Activated CD8-positive, alpha-beta memory T cell treated with anti-CD3 and anti-CD28 coated beads for 4 hours (primary cell): ENCODE results near the gene EZR.

ENCODE experiments used
- DNase-seq, 2 donors: peaks; one replicate each; pipeline ENCODE4 v3.0.0-alpha.2; 2020; ENCODE audit warnings: low read depth in 2 of 2

The EZR gene

GRCh38 chr6:158818581-158819212 lies 471 bp downstream of the EZR start:
- peak; percentile 22 to 41 for DNase-seq

DNA sequence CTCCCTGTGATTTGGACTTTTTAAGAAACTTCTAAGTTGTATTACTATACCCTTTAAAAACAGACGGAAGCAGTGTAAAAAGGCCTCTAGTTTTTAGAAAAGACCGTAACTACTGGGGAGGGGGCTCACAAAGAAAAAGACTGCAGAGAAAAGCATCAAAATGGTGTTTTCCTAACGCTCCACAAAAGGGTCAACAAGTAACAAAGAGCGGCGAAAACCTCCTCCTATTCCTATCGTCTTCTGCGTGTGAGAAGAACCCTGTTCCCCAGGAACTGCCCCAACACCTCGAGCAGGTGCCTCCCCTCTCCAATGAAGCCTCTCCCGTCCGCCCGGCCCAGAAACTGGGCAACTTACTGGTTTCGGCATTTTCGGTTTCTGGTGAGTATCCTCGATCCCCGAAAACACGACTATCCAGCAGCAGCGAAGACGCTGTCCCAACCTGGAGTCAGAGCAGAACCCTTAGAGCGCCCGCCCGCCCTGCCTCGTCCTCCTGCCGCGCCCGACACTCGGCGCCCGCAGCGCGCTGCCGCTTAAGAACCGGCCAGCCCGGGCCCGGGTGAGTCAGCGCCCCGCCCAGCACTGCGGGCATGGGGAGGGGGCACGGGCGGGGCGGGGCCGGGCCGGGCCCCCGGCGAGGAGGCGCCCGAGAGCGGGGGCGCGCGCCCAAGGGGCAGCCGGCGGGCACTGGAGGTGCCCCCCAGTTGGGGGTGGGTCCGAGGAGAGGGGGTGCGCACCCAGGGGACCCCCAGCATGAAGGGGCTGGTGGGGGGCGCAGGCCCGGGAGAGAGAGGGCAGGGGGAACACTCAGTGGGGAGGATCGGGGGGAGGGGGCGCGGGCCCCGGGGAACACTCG lies 1.2 kb downstream of the EZR start:
- peak; percentile 57 to 62 for DNase-seq

GRCh38 chr6:158816803-158817727 lies 2.1 kb downstream of the EZR start:
- DNase-seq = no peak

GRCh38 chr6:158816329-158816728 lies 2.8 kb downstream of the EZR start:
- no peak for DNase-seq

- no peak for DNase-seq
These were observed 3.3 kb downstream of the EZR start for GRCh38 chr6:158815907-158816306.

DNA sequence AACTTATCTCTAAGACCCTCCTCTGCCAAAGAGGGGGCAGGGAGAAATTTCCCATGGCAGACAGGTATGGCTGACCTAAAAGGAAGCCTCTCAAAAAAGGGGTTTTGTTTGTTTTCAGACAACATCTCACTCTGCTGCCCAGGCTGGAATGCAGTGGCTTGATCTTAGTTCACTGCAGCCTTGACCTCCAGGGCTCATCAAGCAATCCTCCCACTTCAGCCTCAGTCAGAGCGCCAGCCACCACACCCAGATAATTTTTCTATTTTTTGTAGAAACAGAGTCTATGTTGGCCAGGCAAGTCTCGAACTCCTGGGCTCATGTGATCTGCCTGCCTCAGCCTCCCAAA lies 3.8 kb downstream of the EZR start:
- no peak for DNase-seq

DNA sequence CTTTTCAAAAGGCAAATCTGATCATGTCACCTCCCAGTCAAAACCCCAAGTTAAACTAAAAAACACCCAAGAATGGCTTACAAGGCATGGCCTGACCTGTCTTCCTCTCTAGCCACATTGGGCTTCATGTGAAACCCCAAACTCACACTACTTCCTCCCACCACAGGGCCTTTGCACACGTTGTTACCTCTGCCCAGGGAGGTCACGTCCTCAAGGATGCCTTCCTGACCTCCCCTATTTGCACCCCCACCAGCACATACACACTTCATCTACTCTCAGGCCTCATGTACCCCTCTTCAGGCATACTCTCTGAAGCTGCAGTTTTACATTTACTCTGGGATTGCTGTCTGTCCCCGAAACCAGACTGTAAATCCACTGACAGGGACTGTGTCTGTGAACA lies 6.1 kb downstream of the EZR start:
- no peak for DNase-seq

DNA sequence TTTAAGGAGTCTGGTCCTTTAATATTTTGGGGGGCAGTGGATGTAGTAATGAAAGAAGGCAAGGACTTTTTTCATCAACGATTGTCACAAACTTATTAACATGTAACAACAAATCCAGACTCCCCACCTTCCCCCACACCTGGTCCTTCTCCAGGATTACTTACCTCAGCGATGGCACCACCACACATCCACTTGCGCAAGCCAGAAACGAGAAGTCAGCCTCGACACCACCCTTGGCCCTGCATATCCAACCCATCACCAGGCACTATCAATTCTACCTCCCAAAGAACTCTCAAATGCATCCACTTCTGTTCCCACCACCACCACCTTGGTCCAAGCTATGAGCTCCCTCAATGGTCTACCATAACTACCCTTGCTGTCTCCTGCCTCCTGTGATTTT lies 6.6 kb downstream of the EZR start:
- DNase-seq = no peak

DNA sequence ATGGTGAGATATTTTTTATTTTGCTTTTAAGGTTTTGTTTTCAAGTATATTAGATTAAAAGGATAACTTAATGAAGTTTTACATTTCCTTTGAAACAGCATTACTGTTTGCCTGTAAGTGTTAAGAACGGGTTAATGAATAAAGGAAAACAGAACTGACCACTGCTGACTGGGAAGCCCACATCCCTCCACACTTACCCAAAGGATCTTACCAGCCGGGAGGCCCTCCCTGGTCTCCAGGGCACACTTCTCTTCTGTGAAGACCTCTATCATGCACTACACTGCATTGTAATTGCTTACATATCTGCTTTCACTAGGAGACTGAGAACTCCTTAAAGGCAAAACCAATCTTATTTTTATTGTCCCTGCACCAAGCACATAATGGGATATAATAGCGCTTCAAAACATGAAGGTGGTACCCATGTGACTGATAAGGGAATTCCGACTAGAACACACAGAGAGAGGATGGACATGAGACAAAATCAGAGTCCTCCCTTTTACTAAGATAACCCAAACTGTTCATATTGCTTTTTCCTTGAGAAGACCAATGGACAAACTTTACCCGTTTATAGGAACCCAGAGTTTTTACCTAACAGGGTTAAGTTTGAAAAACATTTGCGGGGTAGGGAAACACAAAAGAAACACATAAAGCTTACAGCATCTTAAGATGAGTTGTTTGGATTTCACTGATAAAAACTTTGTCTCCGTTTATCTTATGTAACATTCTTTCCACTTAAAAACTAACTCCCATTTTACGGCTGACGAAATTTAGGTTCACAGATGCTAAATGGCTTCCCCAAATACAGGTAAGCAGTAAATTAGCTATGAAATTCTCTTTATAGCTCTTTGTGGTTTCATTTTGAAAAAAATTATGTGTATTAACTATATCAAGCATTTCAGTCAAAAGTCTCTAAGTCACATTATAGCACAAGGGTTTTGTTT lies 8.7 kb downstream of the EZR start:
- DNase-seq = no peak

GRCh38 chr6:158808941-158809678 lies 10.1 kb downstream of the EZR start:
- no peak for DNase-seq

GRCh38 chr6:158808442-158808833 lies 10.7 kb downstream of the EZR start:
- DNase-seq = no peak

- no peak for DNase-seq
These were observed 11.4 kb downstream of the EZR start for GRCh38 chr6:158807515-158808441.

- no peak for DNase-seq
These were observed 13.3 kb downstream of the EZR start for GRCh38 chr6:158805698-158806377.

DNA sequence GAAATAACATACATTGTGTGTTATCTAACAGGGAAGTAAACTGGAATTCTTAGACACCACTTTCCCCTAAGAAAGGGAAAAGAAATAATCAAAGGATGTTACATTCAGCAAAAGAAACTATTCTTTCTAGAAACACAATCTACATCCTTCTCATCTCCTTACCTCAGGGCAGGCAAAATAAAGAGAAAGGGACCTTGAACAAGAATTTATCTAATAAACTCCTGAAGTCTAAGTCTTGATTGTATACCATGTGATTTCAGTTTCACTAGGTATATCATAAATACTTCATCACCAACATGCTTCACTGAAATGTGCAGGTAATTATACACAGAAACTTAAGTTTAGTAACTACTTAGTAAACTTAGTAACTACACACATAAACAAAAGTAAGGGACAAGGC lies 15.0 kb downstream of the EZR start:
- no peak for DNase-seq

GRCh38 chr6:158803733-158804143 lies 15.4 kb downstream of the EZR start:
- no peak for DNase-seq

GRCh38 chr6:158801655-158802294 lies 17.4 kb downstream of the EZR start:
- DNase-seq = no peak

DNA sequence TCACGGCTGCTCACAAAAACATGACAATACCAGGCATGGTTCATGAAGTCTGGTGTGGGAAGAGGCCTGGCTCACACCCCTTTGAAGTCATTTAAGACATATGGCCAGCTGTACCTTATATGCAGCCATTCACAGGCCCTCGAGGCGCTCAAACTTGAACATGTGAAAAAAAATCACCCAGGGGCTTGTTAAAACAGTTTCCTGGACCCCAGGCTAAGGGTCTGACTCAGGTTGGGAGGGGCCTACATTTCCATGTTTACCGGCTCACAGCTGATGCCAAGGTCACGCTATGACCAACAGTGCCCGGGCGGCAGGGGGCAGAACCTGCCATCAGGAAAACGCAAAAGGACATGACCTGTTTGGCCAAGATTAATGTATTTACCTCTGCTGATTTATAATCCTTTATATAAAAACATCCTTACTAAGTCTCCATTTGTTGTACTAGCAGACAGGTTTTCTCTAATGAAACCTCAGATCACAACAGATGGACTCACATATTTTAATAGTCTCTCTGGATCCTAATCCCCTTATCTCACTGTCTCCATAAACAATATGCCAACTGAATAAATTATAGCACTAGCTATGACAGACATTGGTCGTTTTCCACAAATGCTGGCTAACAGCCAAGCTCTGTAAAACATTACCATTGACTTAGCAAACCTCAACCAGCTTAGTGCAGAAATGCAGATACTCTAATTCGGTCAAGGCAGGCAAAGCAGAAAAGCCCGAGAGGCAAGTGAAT lies 19.9 kb downstream of the EZR start:
- DNase-seq = no peak

GRCh38 chr6:158798311-158798710 lies 20.9 kb downstream of the EZR start:
- no peak for DNase-seq
